ENCODE results near the gene EFS.
A peak's percentile ranks its signal among the peaks of the same experiment; 100 is the strongest.

EFS gene

DNA sequence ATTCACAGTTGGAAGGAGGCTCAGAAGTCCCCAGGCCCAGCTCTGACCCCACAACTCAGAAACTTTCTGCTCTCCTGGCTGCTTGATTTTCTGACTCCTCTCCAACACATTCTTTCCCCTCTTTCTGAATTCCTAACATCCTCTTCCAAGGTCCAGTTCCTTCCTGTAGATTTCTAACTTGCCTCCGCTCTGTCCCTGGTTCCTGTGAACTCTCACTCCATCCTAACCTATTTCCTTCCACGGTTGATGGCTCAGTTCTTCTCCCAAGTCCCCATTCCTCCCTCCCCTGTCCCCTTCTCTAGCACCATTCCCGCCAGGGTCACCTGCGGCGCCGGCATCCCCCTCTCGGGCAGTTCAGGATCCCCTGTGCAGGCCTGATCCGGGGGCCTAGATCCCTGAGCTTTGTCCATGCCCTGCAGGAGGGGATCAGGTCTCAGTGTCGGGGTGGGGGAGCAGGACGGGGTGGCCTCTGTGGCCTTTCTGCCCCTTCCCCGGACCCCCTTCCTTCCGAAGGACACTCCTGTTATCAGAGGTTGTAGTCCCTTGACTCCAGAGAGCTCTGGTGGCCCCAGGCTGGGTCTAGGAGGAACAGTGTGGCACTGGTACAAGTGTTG lies 6.3 kb downstream of the EFS start:
- DNase-seq (ENCODE audit: low read depth) = no peak

- DNase-seq (ENCODE audit: low read depth) = no peak
These were observed 6.9 kb downstream of the EFS start for GRCh38 chr14:23358042-23358441.

- no peak for DNase-seq (ENCODE audit: low read depth)
These were observed 7.7 kb downstream of the EFS start for GRCh38 chr14:23357261-23357660.

- DNase-seq (ENCODE audit: low read depth) = no peak
These were observed 8.3 kb downstream of the EFS start for GRCh38 chr14:23356662-23357061.

DNA sequence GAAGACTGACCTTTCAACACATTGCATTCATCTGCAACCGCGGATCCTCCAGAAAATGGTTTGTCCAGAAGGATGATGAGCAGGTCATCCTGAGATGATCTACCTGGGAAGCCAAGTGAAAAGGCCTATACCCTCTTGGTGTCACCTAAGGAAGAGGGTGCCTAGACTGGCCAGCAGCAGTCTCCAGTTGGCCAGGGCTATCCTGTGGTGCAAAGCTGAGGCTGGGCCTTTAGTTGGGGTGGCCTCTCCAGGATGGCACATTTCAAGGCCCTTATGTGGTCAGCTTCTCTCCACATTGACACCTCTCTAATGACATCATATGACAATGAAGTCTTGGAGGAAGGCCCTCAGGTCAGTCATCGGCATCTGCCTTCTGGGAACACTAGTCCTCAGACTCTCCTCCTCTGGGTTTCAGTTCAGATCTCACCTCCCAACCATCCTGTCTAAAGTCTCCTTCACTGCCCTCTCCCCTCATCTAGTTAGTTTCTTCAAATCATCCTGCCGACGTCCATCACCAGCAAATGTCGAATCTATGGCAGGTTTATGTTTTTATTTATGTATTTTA lies 9.0 kb downstream of the EFS start:
- no peak for DNase-seq (ENCODE audit: low read depth)

DNA sequence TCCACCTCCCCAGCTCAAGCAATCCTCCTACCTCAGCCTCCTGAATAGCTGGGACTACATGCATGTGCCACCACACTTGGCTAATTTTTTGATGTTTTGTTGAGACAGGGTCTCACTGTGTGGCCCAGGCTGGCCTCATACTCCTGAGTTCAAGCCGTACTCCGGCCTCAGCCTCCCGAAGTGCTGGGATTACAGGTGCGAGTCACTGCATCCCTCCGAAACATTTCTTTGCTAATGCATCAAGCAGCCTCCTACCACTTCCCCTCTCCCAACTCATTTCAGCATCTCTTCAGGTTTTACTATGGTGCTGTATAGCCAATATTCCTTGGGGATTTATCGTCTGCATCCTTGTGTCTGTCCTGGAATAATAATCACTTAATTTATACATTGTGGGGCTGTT lies 10.0 kb downstream of the EFS start:
- no peak for DNase-seq (ENCODE audit: low read depth)

GRCh38 chr14:23353433-23353780 lies 11.6 kb downstream of the EFS start:
- no peak for DNase-seq (ENCODE audit: low read depth)

GRCh38 chr14:23352506-23353432 lies 12.2 kb downstream of the EFS start, which contains the start of gene SLC22A17:
Gene SLC22A17, minus strand, starts transcription at chr14:23352887.
- peak; percentile 40 for DNase-seq (ENCODE audit: low read depth)

DNA sequence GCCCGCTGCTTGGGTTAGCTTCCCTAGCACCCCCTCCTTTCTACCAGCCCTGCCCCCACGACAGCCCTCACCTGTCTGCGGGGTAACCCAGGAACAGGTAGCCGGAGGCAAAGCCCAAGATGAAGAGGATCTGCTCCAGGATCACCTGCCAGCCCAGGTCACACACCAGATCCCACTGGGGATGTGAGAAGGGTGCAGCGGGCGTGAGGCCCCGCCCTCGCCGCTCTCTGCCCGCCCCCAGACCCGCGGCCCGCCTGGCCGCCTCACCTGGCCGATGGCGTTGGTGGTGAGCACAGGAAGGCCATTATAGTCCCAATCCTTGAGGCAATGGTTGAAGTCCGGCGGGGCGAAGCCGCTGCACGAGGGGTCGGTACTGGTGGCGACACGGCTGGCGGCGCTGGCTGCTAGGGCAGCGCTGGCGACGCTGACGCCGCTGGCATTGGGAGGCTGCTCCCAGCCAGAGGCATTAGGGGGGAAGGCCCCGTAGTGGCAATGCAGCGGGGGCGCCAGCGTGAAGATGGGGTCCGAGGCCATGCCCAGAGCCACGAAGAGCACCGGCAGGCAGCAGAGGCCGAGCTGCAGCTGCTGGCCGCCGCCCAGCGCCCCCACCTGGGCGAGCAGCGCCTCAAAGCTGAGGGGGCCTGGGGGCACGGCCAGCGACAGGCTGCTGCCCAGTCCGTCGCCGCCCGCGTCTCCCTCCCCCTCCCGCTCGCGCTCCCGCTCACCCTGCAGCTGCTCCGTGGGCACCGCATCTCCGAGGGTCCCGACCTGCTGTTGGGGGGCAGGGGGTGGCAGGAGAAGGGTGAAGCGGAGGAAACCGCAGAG lies 13.1 kb downstream of the EFS start:
- no peak for DNase-seq (ENCODE audit: low read depth)

DNA sequence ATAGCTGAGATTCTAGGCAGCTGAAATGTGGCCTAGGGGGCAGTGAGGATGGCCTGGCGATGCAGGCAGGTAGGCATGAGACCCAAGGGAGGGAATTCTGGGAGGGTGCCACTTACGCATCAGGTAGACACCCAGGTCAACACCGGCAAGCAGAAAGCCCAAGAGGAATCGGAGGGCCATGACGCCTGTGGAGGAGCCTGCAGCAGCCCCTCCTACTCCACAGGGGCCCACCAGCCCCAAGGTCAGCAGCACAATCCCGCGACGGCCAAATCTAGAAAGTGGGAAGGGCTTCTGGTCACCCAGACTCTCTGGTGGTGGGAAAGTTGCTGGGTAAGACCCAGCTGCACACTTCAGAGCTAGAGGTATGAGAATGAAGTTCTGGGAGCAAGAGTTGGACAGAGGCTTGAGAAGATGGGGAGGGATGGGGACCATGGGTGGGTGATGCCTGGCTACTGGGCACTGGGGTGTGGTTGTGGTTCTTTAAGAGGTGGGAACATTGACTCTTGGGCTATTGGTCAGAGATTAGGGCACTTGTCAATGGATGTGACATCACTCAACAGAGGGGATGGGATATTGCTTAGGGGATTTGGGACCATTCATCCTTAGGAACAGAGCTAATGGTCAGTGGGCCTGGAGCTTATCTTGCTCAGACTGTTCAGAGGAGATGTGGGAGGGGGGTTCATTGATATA lies 15.7 kb downstream of the EFS start:
- DNase-seq (ENCODE audit: low read depth) = no peak

DNA sequence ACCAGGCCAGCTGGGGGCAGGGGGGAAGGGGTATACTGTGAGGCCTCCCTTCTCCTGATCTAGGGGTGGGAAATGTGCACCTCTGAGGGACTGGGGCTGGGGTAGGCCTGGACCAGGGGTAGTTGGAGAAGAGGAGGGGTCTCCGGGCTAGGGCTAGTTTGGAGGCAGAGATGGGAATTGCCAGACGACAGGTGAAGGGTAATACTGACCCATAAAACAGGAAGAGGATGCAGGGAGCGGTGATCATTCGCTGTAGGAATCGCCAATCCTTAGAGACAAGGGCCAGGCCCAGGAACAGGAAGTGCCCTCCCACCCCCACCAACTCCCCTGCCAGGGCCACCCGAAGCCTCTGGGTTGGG lies 16.7 kb downstream of the EFS start:
- DNase-seq (ENCODE audit: low read depth) = no peak

GRCh38 chr14:23347406-23348296 lies 17.3 kb downstream of the EFS start:
- DNase-seq (ENCODE audit: low read depth) = no peak

DNA sequence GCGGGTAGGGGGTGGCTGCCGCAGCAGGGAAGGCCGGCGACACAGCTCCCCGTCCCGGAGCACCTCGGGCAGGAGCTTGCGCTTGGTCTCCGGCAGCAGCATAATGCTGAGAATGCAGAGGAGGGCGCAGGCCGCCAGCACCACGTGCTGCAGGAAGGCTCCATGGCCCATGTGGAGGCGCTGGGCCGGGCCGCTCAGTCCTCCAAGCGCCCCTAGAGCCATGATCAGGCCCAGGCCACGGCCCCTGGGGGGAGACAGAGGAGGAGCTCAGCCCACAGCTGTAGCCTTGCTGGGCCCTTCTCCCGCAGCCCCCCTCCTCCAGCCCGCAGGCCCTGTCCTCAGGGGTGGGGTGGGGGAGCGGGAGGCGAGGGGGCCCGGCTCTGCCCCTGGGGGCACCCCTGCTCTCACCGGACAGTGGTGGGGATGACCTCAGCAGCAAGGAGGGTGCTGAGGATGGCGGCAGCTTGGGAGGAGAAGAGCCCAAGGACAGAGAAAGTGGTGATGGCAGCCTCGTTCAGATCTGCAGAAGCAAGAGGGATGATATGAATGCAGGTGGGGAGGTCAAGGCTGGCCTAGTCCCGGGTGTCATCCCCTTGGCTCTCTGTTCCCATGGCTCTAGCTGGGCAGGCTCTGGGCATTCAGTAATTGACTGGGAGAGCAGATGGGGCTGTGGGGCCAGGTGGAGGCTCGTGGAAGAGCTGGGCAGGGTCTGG lies 18.1 kb downstream of the EFS start:
- DNase-seq (ENCODE audit: low read depth) = no peak

DNA sequence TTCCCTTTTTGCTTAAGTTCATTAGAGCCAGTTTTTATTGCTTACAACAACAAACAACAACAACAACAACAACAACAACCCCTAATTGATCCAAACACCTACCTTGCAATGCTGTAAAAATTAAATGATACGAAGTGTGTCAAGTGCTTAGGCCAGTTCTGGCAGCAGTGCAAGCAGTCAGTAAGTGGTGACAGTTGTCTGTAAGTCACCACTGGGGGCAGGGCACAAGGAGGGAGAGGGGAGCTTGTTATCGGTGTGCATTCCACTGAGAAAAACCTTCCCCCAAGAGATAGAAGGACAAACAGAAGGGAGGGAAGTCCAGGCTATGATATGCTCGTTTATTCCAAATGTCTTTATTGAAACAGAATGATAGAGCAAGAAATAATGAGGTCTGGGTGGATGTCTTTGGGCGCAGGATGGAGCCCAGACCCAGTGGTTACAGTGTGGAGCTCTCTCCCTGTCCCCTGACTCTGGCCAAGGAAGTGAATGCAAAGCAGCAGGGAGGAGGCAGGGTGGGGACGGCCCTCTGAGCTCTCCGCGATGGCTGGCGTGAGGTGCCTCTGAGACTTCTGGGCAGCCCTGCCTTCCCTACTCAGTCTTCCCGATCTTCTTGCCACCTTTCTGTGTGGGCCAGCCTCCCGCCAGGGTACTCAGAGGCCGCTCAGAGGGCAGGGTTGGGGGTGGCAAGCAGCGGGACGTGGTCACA lies 18.8 kb downstream of the EFS start:
- no peak for DNase-seq (ENCODE audit: low read depth)

DNA sequence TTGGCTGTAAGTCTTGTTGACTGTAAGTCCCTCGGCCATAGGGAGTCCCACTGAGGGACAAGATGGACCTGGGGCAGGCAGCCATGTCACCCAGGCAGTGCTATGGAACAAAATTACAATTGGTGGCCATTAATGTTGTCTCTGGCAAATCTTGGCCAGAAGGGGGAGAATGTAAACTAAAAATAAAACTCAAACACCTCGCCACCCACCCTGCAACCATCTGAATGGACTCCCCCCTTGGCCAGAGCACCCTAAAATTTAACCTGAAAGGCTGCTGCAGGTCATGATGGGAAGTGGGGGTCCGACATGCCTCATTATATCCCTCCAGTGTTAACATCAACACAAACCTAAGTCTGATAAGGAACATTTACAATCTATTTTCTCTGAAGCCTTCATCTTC lies 20.5 kb downstream of the EFS start:
- no peak for DNase-seq (ENCODE audit: low read depth)

DNA sequence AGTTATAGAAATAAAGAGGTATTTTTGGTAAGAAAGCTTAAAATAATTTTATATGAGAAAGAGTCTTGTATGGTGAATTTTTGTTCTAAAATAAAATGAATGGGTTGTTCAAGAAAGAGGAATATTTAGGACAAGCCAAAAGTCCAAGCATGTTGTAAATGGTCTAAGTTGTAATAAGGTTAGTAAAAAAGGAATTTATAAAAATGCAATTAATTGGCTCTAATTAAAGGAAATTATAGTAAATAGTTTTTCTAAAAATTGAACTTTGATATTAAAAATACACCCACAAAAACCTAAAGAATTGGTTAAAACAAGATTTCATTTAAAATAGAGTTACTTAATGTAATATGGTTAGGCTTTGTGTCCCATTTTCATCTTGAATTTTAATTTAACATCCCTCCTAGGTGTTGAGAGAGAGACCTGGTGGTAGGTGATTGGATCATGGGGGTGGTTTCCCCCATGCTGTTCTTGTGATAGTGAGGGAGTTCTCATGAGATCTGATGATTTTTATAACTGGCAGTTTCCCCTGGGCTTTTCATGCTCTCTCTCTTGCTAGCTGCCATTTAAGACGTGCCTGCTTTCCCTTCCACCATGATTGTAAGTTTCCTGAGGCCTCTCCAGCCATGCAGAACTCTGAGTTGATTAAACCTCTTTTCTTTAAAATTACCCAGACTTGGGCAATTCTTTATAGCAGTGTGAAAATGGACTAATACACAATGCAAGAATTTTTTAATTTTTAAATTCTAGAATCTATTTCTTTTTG lies 25.3 kb downstream of the EFS start:
- DNase-seq (ENCODE audit: low read depth) = no peak

DNA sequence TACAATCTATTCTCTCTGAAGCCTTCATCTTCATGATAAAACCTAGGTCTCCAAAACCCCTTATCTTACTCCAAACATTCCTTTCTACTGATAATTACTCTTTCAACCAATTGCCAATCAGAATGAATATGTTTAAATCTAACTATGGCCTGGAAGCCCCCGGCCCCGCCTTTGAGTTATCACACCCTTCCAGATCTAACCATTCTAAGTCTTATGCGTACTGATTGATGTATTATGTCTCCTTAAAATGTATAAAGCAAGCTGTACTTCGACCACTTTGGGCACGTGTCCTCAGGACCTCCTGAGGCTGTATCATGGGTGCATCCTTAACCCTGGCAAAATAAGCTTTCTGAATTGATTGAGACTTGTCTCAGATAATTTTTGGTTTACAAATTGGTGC lies 29.3 kb downstream of the EFS start:
- no peak for DNase-seq (ENCODE audit: low read depth)

DNA sequence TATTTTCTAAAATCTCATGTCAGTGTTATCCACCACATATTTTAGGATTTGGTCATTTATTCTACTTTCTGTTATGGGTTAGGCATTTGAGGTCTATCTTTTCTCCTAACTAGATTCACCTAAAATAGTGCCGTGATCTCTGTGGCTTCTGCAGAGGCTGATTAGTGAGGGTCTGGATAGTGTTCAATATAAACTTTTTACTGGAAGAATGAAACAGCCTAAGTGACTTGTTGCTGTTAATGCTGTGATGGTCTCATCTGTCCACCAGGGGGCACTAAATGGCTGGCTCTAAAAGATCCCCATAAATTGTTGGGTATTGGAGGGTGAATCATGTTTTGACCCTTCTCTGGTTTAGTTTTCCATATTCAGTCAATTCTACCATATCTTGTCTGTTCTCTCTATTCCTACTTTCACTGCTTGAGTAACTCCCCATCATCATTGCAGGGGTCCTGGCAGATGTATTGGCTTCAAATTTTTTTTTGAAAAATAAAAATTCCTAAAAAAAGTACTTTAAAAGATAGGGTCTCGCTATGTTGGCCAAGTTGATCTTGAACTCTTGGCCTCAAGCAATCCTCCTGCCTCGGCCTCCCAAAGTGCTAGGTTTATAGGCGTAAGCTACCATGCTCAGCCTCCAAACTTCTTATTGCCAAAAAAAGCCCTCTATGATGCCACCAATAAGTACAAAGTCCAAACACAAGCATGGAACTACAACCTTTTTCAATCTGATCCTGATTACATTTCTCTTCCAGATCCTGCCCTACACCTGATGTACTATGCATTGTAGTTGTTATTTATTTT lies 36.8 kb downstream of the EFS start:
- peak; percentile 34 for DNase-seq (ENCODE audit: low read depth)
